GM12878 (cell line): ENCODE results near the gene MCOLN1. TPM values are rescaled to one million over a fixed set of nuclear protein-coding genes. Genes with fewer than 3 reads are reported as not detected.
A peak's percentile ranks its signal among the peaks of the same experiment; 100 is the strongest.

Experiments
- ASH2L ChIP-seq: fragments of 300-600, 200-600 bp; sonication (generic); IDR thresholded peaks from 2 replicates; pipeline ENCODE4 v1.6.1; 2017; ENCODE audit warnings: low read depth, mild to moderate bottlenecking, borderline replicate concordance
- ATF3 ChIP-seq: IDR thresholded peaks from 2 replicates; pipeline ENCODE4 v1.6.1; 2011; ENCODE audit warnings: low read depth, mild to moderate bottlenecking, low read length, moderate library complexity, borderline replicate concordance; ENCODE audit errors: extremely low read depth
- CUX1 ChIP-seq: IDR thresholded peaks from 2 replicates; pipeline ENCODE4 v1.6.1; 2012; ENCODE audit warnings: improper control_type of control experiment, low read depth, low read length; ENCODE audit not compliant: insufficient replicate concordance
- E2F4 ChIP-seq: IDR thresholded peaks from 2 replicates; pipeline ENCODE4 v1.6.1; 2012; ENCODE audit warnings: low read depth, low read length, improper control_type of control experiment
- FOXK2 ChIP-seq: fragments of 450-650 bp; IDR thresholded peaks from 2 replicates; pipeline ENCODE4 v1.6.1; 2017; ENCODE audit warnings: mild to moderate bottlenecking, moderate library complexity
- HDAC6 ChIP-seq: fragments of 200-600 bp; sonication (generic); IDR thresholded peaks from one replicate; pipeline ENCODE4 v1.8.0; 2017; ENCODE audit warnings: antibody characterized with exemption; ENCODE audit not compliant: unreplicated experiment
- HDGF ChIP-seq: fragments of 450-650 bp; IDR thresholded peaks from 2 replicates; pipeline ENCODE4 v1.6.1; 2016; ENCODE audit warnings: antibody characterized with exemption
- KLF5 ChIP-seq: fragments of 450-650 bp; IDR thresholded peaks from 2 replicates; pipeline ENCODE4 v1.6.1; 2014; ENCODE audit warnings: mild to moderate bottlenecking; ENCODE audit not compliant: partially characterized antibody
- MXI1 ChIP-seq: fragments of 150-350 bp; IDR thresholded peaks from 2 replicates; pipeline ENCODE4 v1.6.1; 2011; ENCODE audit warnings: low read depth, mild to moderate bottlenecking, inconsistent platforms, low read length, improper control_type of control experiment
- NFIC ChIP-seq: IDR thresholded peaks from 2 replicates; pipeline ENCODE4 v1.6.1; 2012; ENCODE audit warnings: low read depth, mild to moderate bottlenecking, inconsistent platforms, low read length, moderate library complexity
- NFYA ChIP-seq: IDR thresholded peaks from 2 replicates; pipeline ENCODE4 v1.6.1; 2011; ENCODE audit warnings: low read depth, mild to moderate bottlenecking, low read length, improper control_type of control experiment, borderline replicate concordance
- PAX5 ChIP-seq: IDR thresholded peaks from 2 replicates; pipeline ENCODE4 v1.6.1; 2011; ENCODE audit warnings: low read depth, low read length, borderline replicate concordance
- POU2F2 ChIP-seq: IDR thresholded peaks from 3 replicates; pipeline ENCODE4 v1.6.1; 2011; ENCODE audit warnings: low read depth, mild to moderate bottlenecking, low read length, borderline replicate concordance
- REST ChIP-seq: IDR thresholded peaks from 2 replicates; pipeline ENCODE4 v1.6.1; 2012; ENCODE audit warnings: mild to moderate bottlenecking, low read depth, low read length
- RUNX3 ChIP-seq: IDR thresholded peaks from 2 replicates; pipeline ENCODE4 v1.6.1; 2012; ENCODE audit warnings: low read length, inconsistent platforms
- SIN3A ChIP-seq: IDR thresholded peaks from 2 replicates; pipeline ENCODE4 v1.6.1; 2012; ENCODE audit warnings: low read depth, low read length, improper control_type of control experiment
- SMARCA5 ChIP-seq: fragments of 450-650 bp; IDR thresholded peaks from 2 replicates; pipeline ENCODE4 v1.6.1; 2017; ENCODE audit warnings: mild to moderate bottlenecking
- SP1 ChIP-seq: IDR thresholded peaks from one replicate; pipeline ENCODE4 v1.6.1; 2011; ENCODE audit warnings: low read depth, low read length
- SUPT20H ChIP-seq: IDR thresholded peaks from 2 replicates; pipeline ENCODE4 v1.6.1; 2011; ENCODE audit warnings: low read depth, mild to moderate bottlenecking, low read length, moderate library complexity, borderline replicate concordance; ENCODE audit not compliant: control insufficient read depth
- SUZ12 ChIP-seq: fragments of 200-600 bp; sonication (generic); IDR thresholded peaks from one replicate; pipeline ENCODE4 v1.6.1; 2018; ENCODE audit warnings: antibody characterized with exemption, mild to moderate bottlenecking; ENCODE audit not compliant: unreplicated experiment
- ZBED1 ChIP-seq: IDR thresholded peaks from 2 replicates; pipeline ENCODE4 v1.6.1; 2016; ENCODE audit warnings: borderline replicate concordance
- ZNF622 ChIP-seq: fragments of 450-650 bp; IDR thresholded peaks from 2 replicates; pipeline ENCODE4 v1.6.1; 2017; ENCODE audit warnings: mild to moderate bottlenecking, inconsistent platforms
- polyA plus RNA-seq, 11 experiments: library from polyadenylated mRNA; depleted of rRNA in 4 of 11; unstranded in 6 of 11; stranded (reverse) in 5 of 11; fragments of >200 nt; fragmentation: Nextera tagmentation in 4 of 11; fragmentation: Illumina TruSeq in 1 of 11; extraction: Ambion mirVana in 4 of 11; extraction: Trizol in 1 of 11; gene quantifications; 1 replicate in 1 of 11; 2 replicates in 10 of 11; pipeline versions ENCODE4 v1.2.1 to v1.2.3, GENCODE V29; 2011 to 2016; ENCODE audit warnings: inconsistent platforms in 2 of 11, missing spikeins in 2 of 11, low read depth in 1 of 11
- total RNA-seq, 4 experiments: library from RNA; depleted of rRNA in 3 of 4; stranded (reverse); fragments of >200 nt in 3 of 4; fragmentation: Illumina TruSeq in 1 of 4; extraction: Trizol in 1 of 4; gene quantifications; 2 replicates each; pipeline versions ENCODE4 v1.2.1 to v1.2.3, GENCODE V29; 2013 to 2021

Gene MCOLN1
- total and polyA plus RNA-seq, 10 of the 15 experiments (the other 5 are each of a cell fraction or from before 2014, with no cell fraction given): 0.42 to 15.6 (median 4.9) TPM

GRCh38 chr19:7533925-7534480 lies 11.6 kb downstream of the MCOLN1 start (continued):
- TF ChIP-seq NFYA (no peak), SMARCA5 (no peak), HDGF (no peak), ZNF622 (no peak), CUX1 (peak; percentile 45), SUZ12 (no peak), PAX5 (no peak), RUNX3 (peak; percentile 23; the same call in 1 of the 2 replicates), SUPT20H (no peak), SP1 (peak; percentile 74), FOXK2 (no peak), NFIC (no peak), ZBED1 (no peak), E2F4 (no peak), MXI1 (peak; percentile 44; the same call in 1 of the 2 replicates), KLF5 (no peak), ASH2L (no peak), REST (no peak), HDAC6 (no peak), ATF3 (no peak), POU2F2 (no peak), SIN3A (peak; percentile 48; the same call in 1 of the 2 replicates)
